IMR-90 (cell line): ENCODE measurements around the gene GALNT7. TPM values are rescaled to one million over a fixed set of nuclear protein-coding genes. Genes with fewer than 3 reads are reported as not detected.

Source experiments
- ATAC-seq: fragments of 200-7000 bp; cut with Tn5 transposase; 2 replicates; pipeline ENCODE4 v1.9.1; 2020; ENCODE audit warnings: low read depth, mild to moderate bottlenecking, moderate library complexity
- BruUV-seq: library from RNA; stranded (reverse); fragments of 400-500 nt; replicated peaks from 2 replicates; lab custom pipeline; 2021; lab: Mats Ljungman, UMichigan
- CTCF ChIA-PET: fragments of 300-600 bp; formaldehyde crosslinking; extraction: SDS; loops from one replicate; lab custom pipeline; 2021; ENCODE audit warnings: antibody characterized with exemption; lab: Yijun Ruan, JAX
- POLR2A ChIA-PET: fragments of 300-600 bp; sonication (Branson Sonifier 250); formaldehyde crosslinking; loops from one replicate; lab custom pipeline; 2022; ENCODE audit warnings: antibody characterized with exemption; ENCODE audit not compliant: unreplicated experiment; lab: Charles Lee
- DNase-seq: peaks from one replicate; pipeline ENCODE4 v3.0.0; 2013
- H2AFZ ChIP-seq: replicated peaks from 2 replicates; pipeline ENCODE3; 2013; ENCODE audit warnings: low read length, mild to moderate bottlenecking; ENCODE audit not compliant: poor library complexity
- H2AK5ac ChIP-seq: 2 replicates; pipeline ENCODE4 v1.6.1; 2013; ENCODE audit warnings: low read depth, low read length, inconsistent platforms
- H2AK9ac ChIP-seq: replicated peaks from 2 replicates; pipeline ENCODE3; 2013; ENCODE audit warnings: mild to moderate bottlenecking, low read depth, low read length, moderate library complexity; ENCODE audit not compliant: poor library complexity
- H2BK120ac ChIP-seq: 2 replicates; pipeline ENCODE4 v1.6.1; 2013; ENCODE audit warnings: low read depth, low read length, inconsistent platforms
- H2BK15ac ChIP-seq: 3 replicates; pipeline ENCODE4 v1.6.1; 2013; ENCODE audit warnings: low read depth, low read length, inconsistent platforms
- H2BK20ac ChIP-seq: 2 replicates; pipeline ENCODE4 v1.6.1; 2013; ENCODE audit warnings: low read depth, mild to moderate bottlenecking, inconsistent platforms, low read length, moderate library complexity
- H2BK5ac ChIP-seq: 2 replicates; pipeline ENCODE4 v1.6.1; 2013; ENCODE audit warnings: mild to moderate bottlenecking, low read depth, low read length, inconsistent platforms; ENCODE audit not compliant: poor library complexity, severe bottlenecking
- H3K14ac ChIP-seq: replicated peaks from 2 replicates; pipeline ENCODE4 v1.6.1; 2013; ENCODE audit warnings: low read depth, low read length, inconsistent platforms
- H3K18ac ChIP-seq: 2 replicates; pipeline ENCODE4 v1.6.1; 2013; ENCODE audit warnings: low read depth, low read length, control low read depth
- H3K23ac ChIP-seq: 2 replicates; pipeline ENCODE4 v1.6.1; 2013; ENCODE audit warnings: low read depth, low read length, inconsistent platforms
- H3K27ac ChIP-seq: 2 replicates; pipeline ENCODE4 v1.5.1; 2013; ENCODE audit warnings: mild to moderate bottlenecking, control low read depth, low read length; ENCODE audit not compliant: insufficient read depth
- H3K27me3 ChIP-seq: 2 replicates; pipeline ENCODE4 v1.6.1; 2013; ENCODE audit warnings: low read length; ENCODE audit not compliant: control insufficient read depth, insufficient read depth
- H3K36me3 ChIP-seq: 2 replicates; pipeline ENCODE4 v1.6.1; 2013; ENCODE audit warnings: low read length, mixed read lengths; ENCODE audit not compliant: control insufficient read depth, insufficient read depth
- H3K4ac ChIP-seq: 2 replicates; pipeline ENCODE4 v1.6.1; 2013; ENCODE audit warnings: low read depth, low read length, inconsistent platforms
- H3K4me1 ChIP-seq: 2 replicates; pipeline ENCODE4 v1.6.1; 2013; ENCODE audit warnings: low read length, mixed read lengths; ENCODE audit not compliant: control insufficient read depth, insufficient read depth
- H3K4me2 ChIP-seq: 2 replicates; pipeline ENCODE4 v1.6.1; 2013; ENCODE audit warnings: low read depth, mild to moderate bottlenecking, control low read depth, low read length, moderate library complexity
- H3K4me3 ChIP-seq: 2 replicates; pipeline ENCODE4 v1.5.1; 2013; ENCODE audit warnings: low read depth, mild to moderate bottlenecking, control low read depth, low read length, moderate library complexity; ENCODE audit not compliant: insufficient read depth
- H3K56ac ChIP-seq: 2 replicates; pipeline ENCODE4 v1.6.1; 2013; ENCODE audit warnings: low read length, inconsistent platforms; ENCODE audit not compliant: insufficient read depth; ENCODE audit errors: extremely low read depth
- H3K79me1 ChIP-seq, 2 experiments: 2 replicates each; pipeline ENCODE4 v1.6.1; 2013; ENCODE audit warnings: low read length in 2 of 2, inconsistent platforms in 1 of 2, low read depth in 1 of 2
- H3K9ac ChIP-seq: 2 replicates; pipeline ENCODE4 v1.6.1; 2013; ENCODE audit warnings: low read depth, low read length, control low read depth
- H3K9me1 ChIP-seq: 2 replicates; pipeline ENCODE4 v1.6.1; 2013; ENCODE audit warnings: low read length, inconsistent platforms; ENCODE audit not compliant: insufficient read depth
- H3K9me3 ChIP-seq: 2 replicates; pipeline ENCODE4 v1.6.1; 2013; ENCODE audit warnings: low read length; ENCODE audit not compliant: control insufficient read depth, insufficient read depth
- H4K20me1 ChIP-seq: 2 replicates; pipeline ENCODE4 v1.6.1; 2013; ENCODE audit warnings: low read length, inconsistent platforms; ENCODE audit not compliant: insufficient read depth
- H4K5ac ChIP-seq: 2 replicates; pipeline ENCODE4 v1.6.1; 2013; ENCODE audit warnings: mild to moderate bottlenecking, low read depth, low read length, control low read depth
- H4K8ac ChIP-seq, 2 experiments: 2 replicates each; pipeline ENCODE4 v1.6.1; 2013; ENCODE audit warnings: low read depth in 2 of 2, low read length in 2 of 2, control low read depth in 1 of 2, inconsistent platforms in 1 of 2
- H4K91ac ChIP-seq: 2 replicates; pipeline ENCODE4 v1.6.1; 2013; ENCODE audit warnings: low read depth, low read length, inconsistent platforms; ENCODE audit not compliant: insufficient read depth
- CHD1 ChIP-seq: IDR thresholded peaks from 2 replicates; pipeline ENCODE4 v1.6.1; 2012; ENCODE audit warnings: low read depth, low read length, improper control_type of control experiment
- ELK1 ChIP-seq: fragments of 150-350 bp; IDR thresholded peaks from 2 replicates; pipeline ENCODE4 v1.6.1; 2016; ENCODE audit warnings: low read depth, mild to moderate bottlenecking, low read length, moderate library complexity, borderline replicate concordance
- NFE2L2 ChIP-seq: fragments of 150-350 bp; IDR thresholded peaks from 2 replicates; pipeline ENCODE4 v1.6.1; 2016; ENCODE audit warnings: low read depth, mild to moderate bottlenecking, low read length
- POLR2A ChIP-seq: IDR thresholded peaks from 2 replicates; pipeline ENCODE4 v1.6.1; 2012; ENCODE audit warnings: mild to moderate bottlenecking, low read depth, low read length
- RFX5 ChIP-seq: IDR thresholded peaks from 2 replicates; pipeline ENCODE4 v1.8.0; 2012; ENCODE audit warnings: low read depth, mild to moderate bottlenecking, low read length, moderate library complexity
- WGBS, 2 experiments: methylation state at CpG; one replicate each; pipeline versions ENCODE4 v1.1.5 to v1.1.7; 2013; ENCODE audit warnings: missing lambda C conversion rate in 2 of 2; ENCODE audit not compliant: insufficient read length in 1 of 2; ENCODE audit errors: extremely low coverage in 2 of 2; 5-methylcytosine and 5-hydroxymethylcytosine counted together
- dilution Hi-C: fragments of 300-500 bp; cut with HindIII; formaldehyde crosslinking; loops from one replicate; pipeline ENCODE4 v1.14.3; 2018; ENCODE audit warnings: low sequenced_read_pairs; ENCODE audit not compliant: unreplicated experiment
- in situ Hi-C: fragments of 300-500 bp; cut with MboI; formaldehyde crosslinking; loops from 3 replicates; pipeline ENCODE4 v1.14.3; 2019; ENCODE audit warnings: low sequenced_read_pairs, inconsistent platforms, mixed read lengths
- intact Hi-C: fragments of 100-400 bp; cut with micrococcal nuclease; formaldehyde crosslinking; loops from 2 replicates; pipeline ENCODE4 v1.10.0; 2022
- polyA plus RNA-seq, 3 experiments: library from polyadenylated mRNA; depleted of rRNA; stranded (reverse); fragments of >200 nt; gene quantifications; 2 replicates each; pipeline ENCODE4 v1.2.3, GENCODE V29; 2012; ENCODE audit warnings: low replicate concordance in 1 of 3
- total RNA-seq: library from RNA; depleted of rRNA; stranded (reverse); fragments of >200 nt; gene quantifications from 2 replicates; pipeline ENCODE4 v1.2.3, GENCODE V29; 2012

Gene GALNT7
- total and polyA plus RNA-seq, 2 of the 4 experiments (the other 2 are of a cell fraction): 19.1 to 31.2 TPM

GRCh38 chr4:173246719-173247118 lies 78.1 kb downstream of the GALNT7 start:
- Histone ChIP-seq H2BK15ac (no peak overlapping the region), H2BK20ac (no peak overlapping the region), H4K5ac (no peak overlapping the region), H3K4ac (no peak overlapping the region), H3K14ac (no peak overlapping the region), H3K23ac (no peak overlapping the region), H2BK120ac (no peak overlapping the region), H3K56ac (no peak overlapping the region), H2AK5ac (no peak overlapping the region), H4K20me1 (peaks cover 6% of the 10 kb centered on the region; the same call in 1 of the 2 replicates), H3K4me3 (no peak overlapping the region), H3K4me2 (no peak overlapping the region), H3K18ac (no peak overlapping the region), H4K8ac (no peak overlapping the region), H2BK5ac (no peak overlapping the region), H3K9me1 (no peaks in the 10 kb centered on the region; the same call in 1 of the 2 replicates), H3K9ac (no peak overlapping the region), H2AFZ (no peak overlapping the region), H3K27ac (no peak overlapping the region), H3K9me3 (no peaks in the 10 kb centered on the region), H3K36me3 (no peaks in the 10 kb centered on the region), H2AK9ac (no peak overlapping the region), H4K91ac (no peak overlapping the region), H3K4me1 (peaks cover 5% of the 10 kb centered on the region), H3K27me3 (peaks cover 22% of the 10 kb centered on the region), H3K79me1 (peaks cover 0 to 6% of the 10 kb centered on the region in 2 experiments; a peak in 1 of 4 replicates)
- in situ Hi-C loops (no loop called here), intact Hi-C loops (no loop called here), dilution Hi-C loops (no loop called here)
- no CpG with 5 or more reads among the region's 3 CpGs for WGBS, 2 experiments
- DNase-seq (no peak), ATAC-seq (no peak)
- ChIA-PET POLR2A (no interaction called here), CTCF (interaction anchor here (1.5 kb wide), 1 partner anchor 61 kb away, joined by 7 read pairs; no protein-coding TSS in a partner anchor)
- TF ChIP-seq NFE2L2 (no peak), POLR2A (no peak), RFX5 (no peak), ELK1 (no peak), CHD1 (no peak)
- no TSS peak for BruUV-seq
